ENCODE measurements around the gene TRIM50. TPM values are rescaled to one million over a fixed set of nuclear protein-coding genes. Genes with fewer than 3 reads are reported as not detected.
A peak's percentile ranks its signal among the peaks of the same experiment; 100 is the strongest.
"Not testable (repeated sequence)": the region's sequence is repeated elsewhere in the genome, so short reads cannot be mapped to it uniquely, and the experiment has no call there.

The TRIM50 gene
- total and polyA plus RNA-seq, 2 of the 4 experiments (the other 2 are of a cell fraction) = not detected

GRCh38 chr7:73297235-73297634 lies 30.6 kb downstream of the TRIM50 start:
- H2BK5ac ChIP-seq (ENCODE audit: low read depth, low read length, poor library complexity, severe bottlenecking); H3K79me1 ChIP-seq (ENCODE audit: low read depth in 1 of 2, low read length in 2 of 2); H4K8ac ChIP-seq (ENCODE audit: low read depth in 2 of 2, low read length in 2 of 2); H3K27me3 ChIP-seq (ENCODE audit: control insufficient read depth, insufficient read depth, low read length); in situ Hi-C loops (cut with MboI; ENCODE audit: low sequenced_read_pairs); H3K27ac ChIP-seq (ENCODE audit: insufficient read depth, low read length); H2AK5ac ChIP-seq (ENCODE audit: low read depth, low read length); H3K4me3 ChIP-seq (ENCODE audit: insufficient read depth, low read depth, low read length); H2BK15ac ChIP-seq (ENCODE audit: low read depth, low read length); H4K91ac ChIP-seq (ENCODE audit: insufficient read depth, low read depth, low read length); H2BK20ac ChIP-seq (ENCODE audit: low read depth, low read length); H3K4me2 ChIP-seq (ENCODE audit: low read depth, low read length); H3K36me3 ChIP-seq (ENCODE audit: control insufficient read depth, insufficient read depth, low read length); H3K4ac ChIP-seq (ENCODE audit: low read depth, low read length); DNase-seq; intact Hi-C loops (cut with micrococcal nuclease); H3K23ac ChIP-seq (ENCODE audit: low read depth, low read length); H2AK9ac ChIP-seq (replicated peaks; ENCODE audit: low read depth, low read length, poor library complexity); H2AFZ ChIP-seq (replicated peaks; ENCODE audit: low read length, poor library complexity); H3K9me1 ChIP-seq (ENCODE audit: insufficient read depth, low read length); H3K56ac ChIP-seq (ENCODE audit: extremely low read depth, insufficient read depth, low read length); POLR2A ChIA-PET (ENCODE audit: unreplicated experiment); ATAC-seq (ENCODE audit: low read depth); CTCF ChIA-PET; H3K4me1 ChIP-seq (ENCODE audit: control insufficient read depth, insufficient read depth, low read length); H4K5ac ChIP-seq (ENCODE audit: low read depth, low read length); H3K18ac ChIP-seq (ENCODE audit: low read depth, low read length); H3K9ac ChIP-seq (ENCODE audit: low read depth, low read length); dilution Hi-C loops (cut with HindIII; ENCODE audit: low sequenced_read_pairs, unreplicated experiment); H3K14ac ChIP-seq (replicated peaks; ENCODE audit: low read depth, low read length); H4K20me1 ChIP-seq (ENCODE audit: insufficient read depth, low read length); H2BK120ac ChIP-seq (ENCODE audit: low read depth, low read length); H3K9me3 ChIP-seq (ENCODE audit: control insufficient read depth, insufficient read depth, low read length): not testable (repeated sequence)
- WGBS, 2 experiments (ENCODE audit: extremely low coverage in 2 of 2, insufficient read length in 1 of 2) = no CpG with 5 or more reads among the region's 13 CpGs
- TSS peak; percentile 61 for BruUV-seq (replicated peaks)

GRCh38 chr7:73277210-73277609 lies 50.7 kb downstream of the TRIM50 start:
- H2AK5ac ChIP-seq (ENCODE audit: low read depth, low read length); H4K91ac ChIP-seq (ENCODE audit: insufficient read depth, low read depth, low read length); POLR2A ChIA-PET (ENCODE audit: unreplicated experiment); H3K4me3 ChIP-seq (ENCODE audit: insufficient read depth, low read depth, low read length); H3K18ac ChIP-seq (ENCODE audit: low read depth, low read length); H2BK120ac ChIP-seq (ENCODE audit: low read depth, low read length); H2BK15ac ChIP-seq (ENCODE audit: low read depth, low read length); H2AFZ ChIP-seq (replicated peaks; ENCODE audit: low read length, poor library complexity); H2BK20ac ChIP-seq (ENCODE audit: low read depth, low read length); BruUV-seq (replicated peaks); dilution Hi-C loops (cut with HindIII; ENCODE audit: low sequenced_read_pairs, unreplicated experiment); H3K36me3 ChIP-seq (ENCODE audit: control insufficient read depth, insufficient read depth, low read length); H3K9ac ChIP-seq (ENCODE audit: low read depth, low read length); H3K23ac ChIP-seq (ENCODE audit: low read depth, low read length); CTCF ChIA-PET; ATAC-seq (ENCODE audit: low read depth); H4K5ac ChIP-seq (ENCODE audit: low read depth, low read length); H3K56ac ChIP-seq (ENCODE audit: extremely low read depth, insufficient read depth, low read length); H4K8ac ChIP-seq (ENCODE audit: low read depth in 2 of 2, low read length in 2 of 2); H3K14ac ChIP-seq (replicated peaks; ENCODE audit: low read depth, low read length); in situ Hi-C loops (cut with MboI; ENCODE audit: low sequenced_read_pairs); H3K9me3 ChIP-seq (ENCODE audit: control insufficient read depth, insufficient read depth, low read length); H3K4me2 ChIP-seq (ENCODE audit: low read depth, low read length); H3K27me3 ChIP-seq (ENCODE audit: control insufficient read depth, insufficient read depth, low read length); DNase-seq; H4K20me1 ChIP-seq (ENCODE audit: insufficient read depth, low read length); H3K4ac ChIP-seq (ENCODE audit: low read depth, low read length); H3K79me1 ChIP-seq (ENCODE audit: low read depth in 1 of 2, low read length in 2 of 2); intact Hi-C loops (cut with micrococcal nuclease); H3K9me1 ChIP-seq (ENCODE audit: insufficient read depth, low read length); H2BK5ac ChIP-seq (ENCODE audit: low read depth, low read length, poor library complexity, severe bottlenecking); H2AK9ac ChIP-seq (replicated peaks; ENCODE audit: low read depth, low read length, poor library complexity); H3K4me1 ChIP-seq (ENCODE audit: control insufficient read depth, insufficient read depth, low read length); H3K27ac ChIP-seq (ENCODE audit: insufficient read depth, low read length): not testable (repeated sequence)
- WGBS, 2 experiments (ENCODE audit: extremely low coverage in 2 of 2, insufficient read length in 1 of 2) = no CpG with 5 or more reads among the region's 5 CpGs
